T-helper 2 cell treated with Interferon-gamma antibody and Interleukin-4, amounts not matched to agents 5 μg/mL and 100 μg/mL, for 36 hours (primary cell): ENCODE measurements around the gene MAN1B1.
A peak's percentile ranks its signal among the peaks of the same experiment; 100 is the strongest.

Experiments used
- DNase-seq: peaks from one replicate; pipeline ENCODE4 v3.0.0; 2021; ENCODE audit warnings: low spot score
- H3K27ac Mint-ChIP-seq: one replicate; pipeline ENCODE4 v1.8.0; 2021; ENCODE audit warnings: mild to moderate bottlenecking, mixed read lengths
- H3K27me3 Mint-ChIP-seq: one replicate; pipeline ENCODE4 v1.8.0; 2021; ENCODE audit warnings: low read depth, mixed read lengths
- H3K36me3 Mint-ChIP-seq: one replicate; pipeline ENCODE4 v1.8.0; 2021; ENCODE audit warnings: low read depth, mixed read lengths
- H3K4me1 Mint-ChIP-seq: one replicate; pipeline ENCODE4 v1.8.0; 2021; ENCODE audit warnings: low read depth, mixed read lengths
- H3K4me3 Mint-ChIP-seq: one replicate; pipeline ENCODE4 v1.8.0; 2022; ENCODE audit warnings: mild to moderate bottlenecking, moderate library complexity, mixed read lengths
- H3K9me3 Mint-ChIP-seq: one replicate; pipeline ENCODE4 v1.8.0; 2021; ENCODE audit warnings: mixed read lengths

MAN1B1 gene

GRCh38 chr9:137082222-137082924, 4.4 kb upstream of the MAN1B1 start:
- Mint-ChIP-seq H3K4me3 (no peak overlapping the region), H3K36me3 (peaks cover 9% of the 10 kb centered on the region)

GRCh38 chr9:137082925-137083290, 3.9 kb upstream of the MAN1B1 start:
- DNase-seq: no peak
- Mint-ChIP-seq H3K9me3 (no peaks in the 10 kb centered on the region), H3K27ac (no peak overlapping the region), H3K4me3 (no peak overlapping the region), H3K36me3 (peaks cover 9% of the 10 kb centered on the region), H3K27me3 (no peaks in the 10 kb centered on the region), H3K4me1 (peaks cover 13% of the 10 kb centered on the region)

More at GRCh38 chr9:137082222-137082924, 4.4 kb upstream of the MAN1B1 start:
- DNase-seq: no peak
- Mint-ChIP-seq H3K27ac (no peak overlapping the region), H3K9me3 (no peaks in the 10 kb centered on the region), H3K27me3 (no peaks in the 10 kb centered on the region), H3K4me1 (peaks cover 7% of the 10 kb centered on the region)

GRCh38 chr9:137083394-137084004, 3.3 kb upstream of the MAN1B1 start:
- Mint-ChIP-seq H3K4me1 (peaks cover 19% of the 10 kb centered on the region), H3K36me3 (peaks cover 12% of the 10 kb centered on the region), H3K27ac (no peak overlapping the region), H3K27me3 (no peaks in the 10 kb centered on the region), H3K4me3 (no peak overlapping the region), H3K9me3 (no peaks in the 10 kb centered on the region)
- no peak for DNase-seq

DNA sequence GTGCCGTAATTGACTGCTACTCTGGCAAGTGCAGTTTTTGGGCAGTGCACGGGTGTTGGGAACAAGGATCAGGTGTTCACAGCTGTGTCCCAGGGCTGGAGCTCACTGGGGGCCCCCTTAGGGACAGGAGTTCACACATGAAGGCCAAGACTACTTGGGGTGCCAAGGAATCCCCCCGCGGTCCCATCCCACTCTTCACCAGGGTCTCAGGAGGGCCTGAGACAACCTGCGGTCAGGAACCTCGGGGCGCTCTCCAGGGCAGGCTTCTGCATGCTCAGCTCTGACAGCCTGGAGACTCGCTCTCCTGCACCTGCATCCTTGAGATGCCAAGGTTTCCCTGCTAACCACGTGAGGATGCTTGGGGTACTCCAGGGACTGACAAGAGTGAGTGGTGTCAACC, 2.3 kb upstream of the MAN1B1 start:
- Mint-ChIP-seq H3K27ac (no peak overlapping the region), H3K4me1 (peaks cover 25% of the 10 kb centered on the region), H3K9me3 (no peaks in the 10 kb centered on the region), H3K27me3 (no peaks in the 10 kb centered on the region), H3K36me3 (peaks cover 17% of the 10 kb centered on the region), H3K4me3 (no peak overlapping the region)
- no peak for DNase-seq

DNA sequence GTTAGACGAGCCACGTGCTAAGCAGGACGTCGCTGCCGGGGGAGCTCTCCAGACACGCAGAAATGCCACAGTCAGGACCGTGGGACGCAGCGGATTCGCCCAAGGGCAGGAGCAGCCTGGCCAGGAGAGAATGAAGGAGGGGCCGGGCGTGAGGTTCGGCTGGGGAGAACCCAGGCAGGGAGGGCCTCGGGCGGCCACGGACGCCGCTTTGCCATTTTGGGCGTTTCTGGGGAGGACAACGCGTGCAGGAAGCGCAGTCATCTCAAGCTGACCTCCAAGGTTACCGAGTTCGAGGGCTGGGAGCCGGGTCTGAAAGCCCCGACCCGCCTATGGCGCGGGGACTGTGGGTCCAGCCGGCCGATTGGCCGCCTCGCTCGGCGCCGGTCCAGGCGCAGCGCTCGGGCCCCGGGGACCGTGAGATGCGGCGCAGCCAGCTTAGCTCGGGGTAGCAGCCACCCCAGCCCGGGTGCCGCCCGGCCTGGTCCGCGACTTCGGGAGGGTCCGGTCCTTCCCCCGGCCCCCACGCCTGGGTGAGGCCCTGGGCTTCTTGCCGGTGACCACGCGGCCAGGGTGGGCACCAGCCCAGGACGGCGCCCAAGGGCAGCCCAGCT, 760 bp upstream of the MAN1B1 start:
- Mint-ChIP-seq H3K27me3 (no peaks in the 10 kb centered on the region), H3K36me3 (peaks cover 19% of the 10 kb centered on the region), H3K27ac (peak overlapping the region; percentile 97), H3K4me3 (peak overlapping the region; percentile 90), H3K9me3 (no peaks in the 10 kb centered on the region), H3K4me1 (peaks cover 25% of the 10 kb centered on the region)
- DNase-seq: peak; percentile 47

- peak overlapping the region; percentile 91 for H3K4me3 Mint-ChIP-seq
- no peak for DNase-seq
- H3K4me1 Mint-ChIP-seq: peaks cover 25% of the 10 kb centered on the region
- H3K36me3 Mint-ChIP-seq: peaks cover 14% of the 10 kb centered on the region
- no peaks in the 10 kb centered on the region for H3K9me3 Mint-ChIP-seq
- no peaks in the 10 kb centered on the region for H3K27me3 Mint-ChIP-seq
- H3K27ac Mint-ChIP-seq: peak overlapping the region; percentile 94
Observed at GRCh38 chr9:137087409-137087925, 682 bp downstream of the MAN1B1 start.

- H3K27ac Mint-ChIP-seq: peak overlapping the region; percentile 94
- H3K9me3 Mint-ChIP-seq: no peaks in the 10 kb centered on the region
- peaks cover 18% of the 10 kb centered on the region for H3K36me3 Mint-ChIP-seq
- peaks cover 25% of the 10 kb centered on the region for H3K4me1 Mint-ChIP-seq
- H3K4me3 Mint-ChIP-seq: peak overlapping the region; percentile 91
- no peak for DNase-seq
- H3K27me3 Mint-ChIP-seq: no peaks in the 10 kb centered on the region
Observed at GRCh38 chr9:137088121-137088520, 1.3 kb downstream of the MAN1B1 start.

DNA sequence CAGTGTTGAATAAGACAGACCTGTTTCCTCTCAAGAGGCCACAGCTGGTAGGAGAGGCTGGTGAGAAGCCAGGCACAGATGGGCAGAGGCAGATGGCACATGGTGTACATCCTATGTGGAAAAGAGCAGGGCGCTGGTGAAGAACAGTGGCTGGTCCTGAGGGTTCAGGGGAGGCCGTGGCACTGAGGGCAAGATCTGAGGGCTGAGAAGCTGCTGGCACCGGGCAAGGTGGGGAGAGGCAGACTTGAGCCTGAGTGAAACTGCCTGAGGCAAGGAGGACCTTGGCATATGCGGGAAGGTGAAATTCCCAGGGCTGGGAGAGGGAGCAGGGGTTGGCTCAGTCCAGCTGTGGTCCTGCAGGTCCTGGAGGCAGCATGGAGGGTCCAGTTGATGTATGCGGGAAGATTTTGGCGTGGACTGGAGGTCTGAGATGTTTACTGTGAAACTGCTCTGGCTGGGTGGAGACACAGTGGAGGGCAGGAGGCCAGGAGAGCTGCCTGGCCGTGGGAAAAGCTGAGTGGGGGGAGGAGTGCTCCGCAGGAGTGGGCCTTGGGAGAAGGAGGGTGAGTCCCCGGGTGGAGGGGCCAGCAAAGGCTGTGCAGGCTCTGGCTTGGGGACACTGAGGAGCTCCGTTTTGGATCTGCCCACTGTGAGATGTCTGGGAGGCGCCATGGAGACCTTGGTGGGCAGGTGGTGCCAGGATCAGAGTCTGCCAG, 2.6 kb downstream of the MAN1B1 start:
- Mint-ChIP-seq H3K27ac (peak overlapping the region; percentile 60), H3K4me3 (no peak overlapping the region), H3K4me1 (peaks cover 26% of the 10 kb centered on the region), H3K27me3 (no peaks in the 10 kb centered on the region), H3K36me3 (peaks cover 20% of the 10 kb centered on the region), H3K9me3 (no peaks in the 10 kb centered on the region)
- DNase-seq: no peak

GRCh38 chr9:137095664-137096517, 9.1 kb downstream of the MAN1B1 start:
- DNase-seq: peak; percentile 87
- Mint-ChIP-seq H3K27me3 (no peaks in the 10 kb centered on the region), H3K4me1 (peaks cover 12% of the 10 kb centered on the region), H3K36me3 (peaks cover 34% of the 10 kb centered on the region), H3K4me3 (peak overlapping the region; percentile 82), H3K9me3 (no peaks in the 10 kb centered on the region), H3K27ac (peak overlapping the region; percentile 97)

DNA sequence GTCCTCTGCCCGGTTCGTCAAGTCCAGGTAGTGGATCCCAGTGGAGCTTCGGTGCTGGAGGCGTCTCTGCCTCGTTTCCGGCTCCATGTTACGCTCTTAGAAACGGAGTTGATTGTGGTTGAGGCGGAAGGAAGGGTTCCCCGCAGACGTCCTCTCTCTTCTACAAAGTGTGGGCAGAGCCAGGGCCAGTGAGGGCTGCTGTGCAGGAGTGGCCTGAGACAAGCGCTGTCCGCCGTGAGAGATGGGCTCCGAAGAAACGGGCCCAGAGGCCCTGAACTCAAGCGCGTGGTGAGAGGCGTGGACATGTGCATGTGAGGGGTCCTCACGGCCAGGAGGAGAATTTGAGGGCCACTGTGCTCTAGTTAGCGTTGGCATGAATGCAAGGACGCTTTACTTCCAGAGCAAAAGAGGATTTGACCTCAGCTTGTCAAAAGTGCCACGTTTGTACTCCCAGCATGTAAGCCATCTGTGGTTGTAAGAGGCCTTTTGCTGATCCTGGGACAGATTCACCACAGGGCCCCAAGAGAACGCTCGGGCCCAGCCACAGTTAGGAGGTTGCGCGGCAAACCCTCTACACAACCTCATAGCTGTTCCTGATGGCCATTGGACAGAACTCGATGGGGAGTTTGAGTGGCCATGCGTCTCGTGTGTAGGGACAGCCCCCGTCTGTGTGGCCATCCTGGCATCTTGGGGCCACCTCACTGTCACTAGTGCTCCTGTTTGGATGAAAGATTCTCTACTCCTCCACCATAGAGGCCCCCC, 10.2 kb downstream of the MAN1B1 start:
- H3K9me3 Mint-ChIP-seq: no peaks in the 10 kb centered on the region
- H3K36me3 Mint-ChIP-seq: peaks cover 34% of the 10 kb centered on the region
- peak overlapping the region; percentile 82 for H3K4me3 Mint-ChIP-seq

GRCh38 chr9:137097761-137098462, 11.1 kb downstream of the MAN1B1 start:
- peaks cover 28% of the 10 kb centered on the region for H3K36me3 Mint-ChIP-seq
- H3K4me1 Mint-ChIP-seq: peaks cover 12% of the 10 kb centered on the region
- H3K9me3 Mint-ChIP-seq: no peaks in the 10 kb centered on the region
- H3K4me3 Mint-ChIP-seq: no peak overlapping the region
- no peak for DNase-seq
- H3K27ac Mint-ChIP-seq: no peak overlapping the region
- no peaks in the 10 kb centered on the region for H3K27me3 Mint-ChIP-seq

More for the DNA sequence above, 10.2 kb downstream of the MAN1B1 start:
- no peak for DNase-seq
- H3K4me1 Mint-ChIP-seq: peaks cover 12% of the 10 kb centered on the region
- peak overlapping the region; percentile 97 for H3K27ac Mint-ChIP-seq
- H3K27me3 Mint-ChIP-seq: no peaks in the 10 kb centered on the region

DNA sequence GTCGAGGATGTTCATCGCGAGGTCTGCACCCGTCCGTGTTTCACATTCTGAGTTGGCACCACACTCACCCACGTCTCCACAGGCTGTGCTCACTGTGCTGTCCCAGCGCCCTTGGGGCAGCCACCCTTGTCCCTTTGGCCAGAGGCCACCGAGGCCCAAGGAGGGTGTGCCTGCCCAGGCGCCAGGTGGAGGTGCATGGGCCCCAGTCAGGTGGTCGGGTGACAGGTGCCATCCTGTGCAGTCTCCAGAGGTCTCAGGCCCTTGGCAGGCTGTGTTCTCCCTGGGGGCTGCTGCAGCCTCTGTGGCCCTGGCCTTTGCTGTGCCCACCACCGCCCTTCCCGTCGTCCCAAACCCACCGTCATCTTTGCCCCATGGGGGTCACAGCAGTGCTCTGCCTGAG, 12.4 kb downstream of the MAN1B1 start:
- Mint-ChIP-seq H3K27me3 (no peaks in the 10 kb centered on the region), H3K27ac (no peak overlapping the region), H3K4me1 (peaks cover 10% of the 10 kb centered on the region), H3K9me3 (no peaks in the 10 kb centered on the region), H3K36me3 (peaks cover 27% of the 10 kb centered on the region), H3K4me3 (no peak overlapping the region)
- no peak for DNase-seq
